Liver (tissue), 3 donors: ENCODE measurements around the gene AKT2.

Experiments used
- CTCF ChIP-seq: fragments of 150-350 bp; IDR thresholded peaks from 2 replicates; pipeline ENCODE4 v1.5.1; 2017; ENCODE audit warnings: improper control_type of control experiment, low read depth, low read length; ENCODE audit not compliant: missing input control
- GABPA ChIP-seq, 2 donors: IDR thresholded peaks in 1 of 2; conservative IDR thresholded peaks in 1 of 2; 2 replicates each; pipeline ENCODE4 v1.6.1; 2016; ENCODE audit warnings: antibody characterized with exemption in 2 of 2, mild to moderate bottlenecking in 1 of 2, moderate library complexity in 1 of 2
- RAD21 ChIP-seq, 2 donors: IDR thresholded peaks; 2 replicates each; pipeline ENCODE4 v1.6.1; 2016; ENCODE audit warnings: antibody characterized with exemption in 2 of 2, mild to moderate bottlenecking in 2 of 2
- REST ChIP-seq: IDR thresholded peaks from 2 replicates; pipeline ENCODE4 v1.6.1; 2016; ENCODE audit warnings: antibody characterized with exemption, mild to moderate bottlenecking
- TAF1 ChIP-seq: conservative IDR thresholded peaks from 2 replicates; pipeline ENCODE4 v1.6.1; 2016; ENCODE audit warnings: antibody characterized with exemption, mild to moderate bottlenecking
- donor health status: healthy.
- donor health status: healthy.

GRCh38 chr19:40284501-40285352, at the start of gene AKT2:
- no peak for TF ChIP-seq CTCF
- TF ChIP-seq REST, result no peak
- no peak for TF ChIP-seq RAD21 (IDR thresholded peaks at IDR 0.05)
- no peak for TF ChIP-seq TAF1
- TF ChIP-seq GABPA (IDR thresholded peaks at IDR 0.05 in 1 of 2, conservative IDR thresholded peaks at IDR 0.05 in 1 of 2), result no peak
